ENCODE data around the gene FRMPD4. TPM values are rescaled to one million over a fixed set of nuclear protein-coding genes. Genes with fewer than 3 reads are reported as not detected.

Gene FRMPD4
- total and polyA plus RNA-seq, 2 of the 13 experiments (the other 11 are each of a cell fraction or from before 2014, with no cell fraction given): not detected

DNA sequence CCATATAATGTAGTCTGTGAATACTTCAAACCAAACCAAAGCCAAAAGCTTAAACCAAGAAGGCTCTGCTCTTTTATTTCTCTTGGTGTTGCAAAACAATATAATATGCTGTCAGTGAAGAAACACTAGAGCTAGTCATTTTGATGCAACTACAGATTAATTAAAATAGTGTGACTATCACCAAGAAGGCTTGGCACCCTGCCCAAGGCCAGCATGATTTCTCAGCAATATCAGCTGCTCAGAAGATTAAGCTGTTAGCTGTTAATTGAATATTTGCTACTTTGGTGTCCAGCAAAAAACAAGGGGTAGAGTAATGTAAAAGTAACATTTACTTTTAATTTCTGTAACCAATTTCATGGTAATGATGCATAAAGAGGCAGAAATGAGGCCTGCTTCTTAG is 548.1 kb downstream of the FRMPD4 start:
- H4K20me1 ChIP-seq (ENCODE audit: insufficient read depth, low read length): no peaks in the 10 kb centered on the region
- ATAC-seq (no peak), FAIRE-seq (no peak), DNase-seq (ENCODE audit: low spot score) (no peak)
- H2AFZ ChIP-seq (ENCODE audit: low read length): no peak overlapping the region
- H3K4me1 ChIP-seq (ENCODE audit: insufficient read depth, low read length): no peaks in the 10 kb centered on the region
- no peaks in the 10 kb centered on the region for H3K79me2 ChIP-seq (ENCODE audit: insufficient read depth, low read length)
- H3K27me3 ChIP-seq (ENCODE audit: control insufficient read depth in 1 of 2, insufficient read depth in 2 of 2, low read length in 2 of 2): no peaks in the 10 kb centered on the region
- no peak for TF ChIP-seq MEF2D (CRISPR knock-in tag; IDR thresholded peaks at IDR 0.05)
- no peak for TF ChIP-seq IRX3 (CRISPR knock-in tag; IDR thresholded peaks at IDR 0.05; ENCODE audit: borderline replicate concordance, low read depth)
- no peak for TF ChIP-seq GTF2F1 (IDR thresholded peaks at IDR 0.05; ENCODE audit: low read length)
- TF ChIP-seq SIX1 (CRISPR knock-in tag; IDR thresholded peaks at IDR 0.05; ENCODE audit: borderline replicate concordance): no peak
- no peak for TF ChIP-seq ASH2L (IDR thresholded peaks at IDR 0.05; ENCODE audit: insufficient read length, low read depth, low read length)
- no peak for TF ChIP-seq ZNF564 (CRISPR knock-in tag; IDR thresholded peaks at IDR 0.05)
- no peak for TF ChIP-seq ZNF782 (CRISPR knock-in tag; IDR thresholded peaks at IDR 0.05; ENCODE audit: borderline replicate concordance)
- no peak for TF ChIP-seq ZNF775 (CRISPR knock-in tag; IDR thresholded peaks at IDR 0.05; ENCODE audit: borderline replicate concordance)
- no peak for TF ChIP-seq HES4 (CRISPR knock-in tag; IDR thresholded peaks at IDR 0.05; ENCODE audit: borderline replicate concordance)
- H3K4me3 ChIP-seq (replicated peaks in 1 of 3; ENCODE audit: insufficient read depth in 1 of 3, low read depth in 2 of 3, low read length in 3 of 3): no peak overlapping the region
- ChIA-PET CTCF (ENCODE audit: low intra/inter-chr PET ratio, low total read pairs) (no interaction called here), POLR2A (no interaction called here)
- no peak overlapping the region for H3K4me2 ChIP-seq (ENCODE audit: low read depth, low read length)
- no peaks in the 10 kb centered on the region for H3K36me3 ChIP-seq (replicated peaks in 1 of 2; ENCODE audit: control insufficient read depth in 1 of 2, insufficient read depth in 2 of 2, low read length in 2 of 2)
- no peak overlapping the region for H3K27ac ChIP-seq (ENCODE audit: extremely low read length, insufficient read depth, low read length)
- H3K9ac ChIP-seq (ENCODE audit: insufficient read depth, low read depth, low read length): no peak overlapping the region
- H3K9me3 ChIP-seq (ENCODE audit: low read length): no peaks in the 10 kb centered on the region
- BruUV-seq (replicated peaks): no TSS peak
- intact Hi-C loops (cut with micrococcal nuclease; ENCODE audit: unreplicated experiment) (no loop called here), in situ Hi-C loops (cut with HindIII; ENCODE audit: extremely low pct_ligation_motif_present, low pct_unique_long_range_greater_than_20kb) (no loop called here)

- ChIA-PET CTCF (ENCODE audit: low intra/inter-chr PET ratio, low total read pairs) (no interaction called here), POLR2A (no interaction called here)
- Histone ChIP-seq H3K36me3 (replicated peaks in 1 of 2; ENCODE audit: control insufficient read depth in 1 of 2, insufficient read depth in 2 of 2, low read length in 2 of 2) (no peaks in the 10 kb centered on the region), H3K79me2 (ENCODE audit: insufficient read depth, low read length) (no peaks in the 10 kb centered on the region), H3K4me1 (ENCODE audit: insufficient read depth, low read length) (no peaks in the 10 kb centered on the region), H3K9me3 (ENCODE audit: low read length) (no peaks in the 10 kb centered on the region), H3K9ac (ENCODE audit: insufficient read depth, low read depth, low read length) (no peak overlapping the region), H3K4me3 (replicated peaks in 1 of 3; ENCODE audit: insufficient read depth in 1 of 3, low read depth in 2 of 3, low read length in 3 of 3) (no peak overlapping the region), H3K4me2 (ENCODE audit: low read depth, low read length) (no peak overlapping the region), H4K20me1 (ENCODE audit: insufficient read depth, low read length) (no peaks in the 10 kb centered on the region), H2AFZ (ENCODE audit: low read length) (no peak overlapping the region), H3K27me3 (ENCODE audit: control insufficient read depth in 1 of 2, insufficient read depth in 2 of 2, low read length in 2 of 2) (no peaks in the 10 kb centered on the region), H3K27ac (ENCODE audit: extremely low read length, insufficient read depth, low read length) (no peak overlapping the region)
- in situ Hi-C loops (cut with HindIII; ENCODE audit: extremely low pct_ligation_motif_present, low pct_unique_long_range_greater_than_20kb): no loop called here
- FAIRE-seq: no peak
- no peak for ATAC-seq
- BruUV-seq (replicated peaks): no TSS peak
- intact Hi-C loops (cut with micrococcal nuclease; ENCODE audit: unreplicated experiment): no loop called here
- 49% methylated on average over 2 of the region's 3 CpGs for WGBS (ENCODE audit: low lambda C conversion rate)
- DNase-seq (ENCODE audit: low spot score): no peak
- TF ChIP-seq ZNF547 (CRISPR knock-in tag; IDR thresholded peaks at IDR 0.05): no peak
- no peak for TF ChIP-seq SALL2 (CRISPR knock-in tag; IDR thresholded peaks at IDR 0.05)
- no peak for TF ChIP-seq HDAC2 (CRISPR knock-in tag; IDR thresholded peaks at IDR 0.05)
- no peak for TF ChIP-seq CCAR2 (optimal IDR thresholded peaks at IDR 0.05; ENCODE audit: low read depth, low read length)
- no peak for TF ChIP-seq IKZF1 (IDR thresholded peaks at IDR 0.05)
- no peak for TF ChIP-seq NR2C2 (CRISPR knock-in tag; IDR thresholded peaks at IDR 0.05; ENCODE audit: borderline replicate concordance)
- TF ChIP-seq GLI4 (CRISPR knock-in tag; IDR thresholded peaks at IDR 0.05; ENCODE audit: borderline replicate concordance): no peak
- no peak for TF ChIP-seq ZNF83 (CRISPR knock-in tag; IDR thresholded peaks at IDR 0.05; ENCODE audit: borderline replicate concordance)
- TF ChIP-seq FOSL1 (CRISPR knock-in tag; IDR thresholded peaks at IDR 0.05; ENCODE audit: borderline replicate concordance): no peak
- no peak for TF ChIP-seq EP300 (IDR thresholded peaks at IDR 0.05; ENCODE audit: low read depth in 2 of 2, low read length in 2 of 2)
- no peak for TF ChIP-seq EP300 (CRISPR knock-in tag; IDR thresholded peaks at IDR 0.05; ENCODE audit: borderline replicate concordance)
- no peak for TF ChIP-seq SMARCE1 (IDR thresholded peaks at IDR 0.05; ENCODE audit: borderline replicate concordance)
- no peak for TF ChIP-seq HES4 (CRISPR knock-in tag; IDR thresholded peaks at IDR 0.05; ENCODE audit: borderline replicate concordance)
Measured at GRCh38 chrX:12690646-12691045, 552.4 kb downstream of the FRMPD4 start.

All from HepG2 (cell line).